Keratinocyte (primary cell): ENCODE results near the gene SH3BGRL. TPM values are rescaled to one million over a fixed set of nuclear protein-coding genes. Genes with fewer than 3 reads are reported as not detected.

Experiments
- DNase-seq: peaks from one replicate; pipeline ENCODE4 v3.0.0-alpha.2; 2011; ENCODE audit warnings: low read depth, missing footprints, low spot score
- FAIRE-seq: peaks from 2 replicates; lab custom pipeline; 2011; peaks lifted over from hg19 to GRCh38; lab: Jason Lieb, UNC
- H2AFZ ChIP-seq: 2 replicates; pipeline ENCODE4 v1.6.0; 2012; ENCODE audit warnings: low read length, control low read depth, inconsistent platforms; ENCODE audit not compliant: control insufficient read depth
- H3K27ac ChIP-seq: 2 replicates; pipeline ENCODE4 v1.5.1; 2011; ENCODE audit warnings: low read length; ENCODE audit not compliant: control insufficient read depth, insufficient read depth
- H3K27me3 ChIP-seq: 3 replicates; pipeline ENCODE4 v1.6.0; 2011; ENCODE audit warnings: low read length; ENCODE audit not compliant: control insufficient read depth, insufficient read depth; ENCODE audit errors: extremely low read depth
- H3K36me3 ChIP-seq, 2 experiments: 2 replicates in 1 of 2; 3 replicates in 1 of 2; pipeline ENCODE4 v1.5.1; 2011; ENCODE audit warnings: low read length in 2 of 2, mild to moderate bottlenecking in 1 of 2; ENCODE audit not compliant: control insufficient read depth in 2 of 2, insufficient read depth in 2 of 2; ENCODE audit errors: extremely low read depth in 1 of 2
- H3K4me1 ChIP-seq: 3 replicates; pipeline ENCODE4 v1.5.1; 2011; ENCODE audit warnings: low read length; ENCODE audit not compliant: control insufficient read depth, insufficient read depth; ENCODE audit errors: extremely low read depth
- H3K4me2 ChIP-seq: 3 replicates; pipeline ENCODE4 v1.6.0; 2011; ENCODE audit warnings: low read depth, low read length; ENCODE audit not compliant: control insufficient read depth, insufficient read depth; ENCODE audit errors: extremely low read depth
- H3K4me3 ChIP-seq, 3 experiments: fragments of 200-600 bp in 1 of 3; sonication (generic) in 1 of 3; 2 replicates in 2 of 3; 3 replicates in 1 of 3; pipeline ENCODE4 v1.5.1; 2011 to 2016; ENCODE audit warnings: low read length in 3 of 3, mild to moderate bottlenecking in 3 of 3, control low read depth in 2 of 3, inconsistent platforms in 1 of 3, low read depth in 1 of 3, mixed read lengths in 1 of 3, mixed run types in 1 of 3, moderate library complexity in 1 of 3; ENCODE audit not compliant: control insufficient read depth in 2 of 3, insufficient read depth in 2 of 3; ENCODE audit errors: extremely low read depth in 1 of 3
- H3K79me2 ChIP-seq: 2 replicates; pipeline ENCODE4 v1.6.0; 2012; ENCODE audit warnings: low read length; ENCODE audit not compliant: control insufficient read depth, insufficient read depth
- H3K9ac ChIP-seq: 3 replicates; pipeline ENCODE4 v1.6.0; 2011; ENCODE audit warnings: low read length; ENCODE audit not compliant: control insufficient read depth, insufficient read depth; ENCODE audit errors: extremely low read depth
- H3K9me1 ChIP-seq: 3 replicates; pipeline ENCODE4 v1.6.0; 2011; ENCODE audit warnings: low read length; ENCODE audit not compliant: control insufficient read depth, insufficient read depth; ENCODE audit errors: extremely low read depth
- H3K9me3 ChIP-seq: 2 replicates; pipeline ENCODE4 v1.5.1; 2012; ENCODE audit warnings: low read depth, low read length; ENCODE audit not compliant: control insufficient read depth
- H4K20me1 ChIP-seq: 3 replicates; pipeline ENCODE4 v1.6.0; 2011; ENCODE audit warnings: low read length; ENCODE audit not compliant: control insufficient read depth, insufficient read depth; ENCODE audit errors: extremely low read depth
- CTCF ChIP-seq, 3 experiments: IDR thresholded peaks in 1 of 3; conservative IDR thresholded peaks in 1 of 3; optimal IDR thresholded peaks in 1 of 3; 2 replicates in 2 of 3; 3 replicates in 1 of 3; pipeline versions ENCODE3 to v1.5.1; 2011; ENCODE audit warnings: low read length in 3 of 3, mild to moderate bottlenecking in 3 of 3, moderate library complexity in 2 of 3, control low read depth in 1 of 3, inconsistent platforms in 1 of 3; ENCODE audit not compliant: insufficient read depth in 2 of 3; ENCODE audit errors: extremely low read depth in 1 of 3
- EZH2 ChIP-seq: IDR thresholded peaks from one replicate; pipeline ENCODE4 v1.6.1; 2012; ENCODE audit warnings: inconsistent platforms, mild to moderate bottlenecking, low read length, moderate library complexity
- dilution Hi-C: fragments of 300-500 bp; cut with MboI; formaldehyde crosslinking; loops from one replicate; pipeline ENCODE4 v1.7.0; 2020; ENCODE audit warnings: low sequenced_read_pairs; ENCODE audit not compliant: extremely low pct_ligation_motif_present
- polyA plus RNA-seq, 5 experiments: library from polyadenylated mRNA; depleted of rRNA in 3 of 5; stranded (reverse) in 3 of 5; stranded (forward) in 1 of 5; unstranded in 1 of 5; fragments of >200 nt; gene quantifications; 1 replicate in 1 of 5; 2 replicates in 3 of 5; 3 replicates in 1 of 5; pipeline versions ENCODE4 v1.2.1 to v1.2.3, GENCODE V29; 2011 to 2012; ENCODE audit warnings: missing spikeins in 2 of 5, low read depth in 1 of 5, low replicate concordance in 1 of 5

Gene SH3BGRL
- polyA plus RNA-seq, 1 donor (not counting 4 experiments of a cell fraction or from before 2014, with no cell fraction given): 82.4 TPM

GRCh38 chrX:81304563-81304962, 102.7 kb downstream of the SH3BGRL start:
- H3K79me2 ChIP-seq: no peaks in the 10 kb centered on the region
- no peaks in the 10 kb centered on the region for H3K9me1 ChIP-seq
- H3K4me3 ChIP-seq: no peak overlapping the region
- no peak overlapping the region for H3K27ac ChIP-seq
- H3K36me3 ChIP-seq: no peaks in the 10 kb centered on the region
- dilution Hi-C loops: no loop called here
- DNase-seq (no peak), FAIRE-seq (no peak)
- H4K20me1 ChIP-seq: no peaks in the 10 kb centered on the region
- no peaks in the 10 kb centered on the region for H3K4me1 ChIP-seq
- H3K27me3 ChIP-seq: no peaks in the 10 kb centered on the region
- no peaks in the 10 kb centered on the region for H3K9me3 ChIP-seq
- TF ChIP-seq EZH2: no peak
- no peak overlapping the region for H3K4me2 ChIP-seq
- H2AFZ ChIP-seq: no peak overlapping the region
- no peak overlapping the region for H3K9ac ChIP-seq

DNA sequence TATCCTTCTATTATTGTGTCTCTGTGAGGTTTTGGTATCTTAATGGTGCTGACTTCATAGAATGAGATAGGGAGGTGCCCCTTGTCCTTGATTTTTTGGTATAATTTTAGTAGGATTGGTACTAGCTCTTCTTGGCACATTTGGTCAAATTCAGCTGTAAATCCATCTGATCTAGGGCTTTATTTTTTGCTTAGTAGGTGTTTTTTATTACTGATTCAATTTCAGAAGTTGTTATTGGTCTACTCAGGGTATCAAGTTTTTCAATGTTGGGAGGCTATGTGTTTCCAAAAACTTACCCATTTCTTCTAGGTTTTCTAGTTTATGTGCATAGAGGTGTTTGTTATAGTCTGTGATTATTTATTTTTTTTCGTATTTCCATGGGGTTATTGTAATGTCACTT, 103.3 kb downstream of the SH3BGRL start:
- Histone ChIP-seq H3K36me3 (no peaks in the 10 kb centered on the region), H3K9me1 (no peaks in the 10 kb centered on the region), H3K4me3 (no peak overlapping the region), H3K4me1 (no peaks in the 10 kb centered on the region), H3K79me2 (no peaks in the 10 kb centered on the region), H2AFZ (no peak overlapping the region), H3K27ac (no peak overlapping the region), H3K9me3 (no peaks in the 10 kb centered on the region), H3K4me2 (no peak overlapping the region), H3K27me3 (no peaks in the 10 kb centered on the region), H4K20me1 (no peaks in the 10 kb centered on the region), H3K9ac (no peak overlapping the region)
- DNase-seq (no peak), FAIRE-seq (no peak)
- dilution Hi-C loops: no loop called here
- TF ChIP-seq CTCF (optimal IDR thresholded peaks at IDR 0.05 in 1 of 3, IDR thresholded peaks at IDR 0.05 in 1 of 3, conservative IDR thresholded peaks at IDR 0.05 in 1 of 3; ENCODE audit: extremely low read depth in 1 of 3, insufficient read depth in 2 of 3, low read length in 3 of 3) (no peak), EZH2 (no peak)
